NCI-H146 treated with DMSO at 0.1 percent for 48 hours (cell line): Measurements from ENCODE around the gene MYO3B.
A peak's percentile ranks its signal among the peaks of the same experiment; 100 is the strongest.

ENCODE experiments used
- DNase-seq: peaks from one replicate; lab custom pipeline; 2025; ENCODE audit not compliant: unreplicated experiment; lab: John Stamatoyannopoulos, UW

MYO3B gene

DNA sequence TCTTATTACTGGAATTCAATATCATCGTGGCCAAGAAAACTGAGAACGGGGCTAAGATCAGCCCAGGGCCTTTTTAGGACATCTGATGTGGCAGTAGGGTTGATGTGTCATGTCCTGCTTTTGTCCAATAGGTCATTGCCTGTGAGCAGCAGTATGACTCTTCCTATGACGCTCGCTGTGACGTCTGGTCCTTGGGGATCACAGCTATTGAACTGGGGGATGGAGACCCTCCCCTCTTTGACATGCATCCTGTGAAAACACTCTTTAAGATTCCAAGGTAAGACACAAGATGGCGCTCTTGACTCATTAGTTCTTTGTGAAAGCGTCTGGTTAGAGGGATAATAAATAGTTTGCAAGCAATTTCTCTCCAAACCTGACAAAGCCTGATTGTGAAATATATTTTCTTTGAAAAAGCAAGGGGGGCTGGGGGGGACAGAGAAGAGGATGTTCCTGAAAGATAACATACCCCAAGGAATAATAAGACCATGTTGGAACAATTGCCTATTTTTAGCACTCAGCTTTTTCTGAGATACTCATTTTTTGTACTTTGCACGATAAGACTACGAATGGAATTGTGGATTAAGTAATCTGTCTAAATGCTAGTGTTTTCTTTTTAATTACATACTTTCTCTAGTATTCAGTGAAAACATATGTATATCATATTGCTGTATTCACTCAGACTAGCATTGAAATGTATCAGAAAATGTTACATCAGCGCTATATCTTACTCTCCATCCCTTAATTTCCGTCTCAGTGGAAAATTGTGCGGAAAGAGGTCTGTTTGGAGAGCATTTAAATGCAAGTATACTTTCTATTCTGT, 58.1 kb downstream of the MYO3B start:
- DNase-seq = peak; percentile 75

DNA sequence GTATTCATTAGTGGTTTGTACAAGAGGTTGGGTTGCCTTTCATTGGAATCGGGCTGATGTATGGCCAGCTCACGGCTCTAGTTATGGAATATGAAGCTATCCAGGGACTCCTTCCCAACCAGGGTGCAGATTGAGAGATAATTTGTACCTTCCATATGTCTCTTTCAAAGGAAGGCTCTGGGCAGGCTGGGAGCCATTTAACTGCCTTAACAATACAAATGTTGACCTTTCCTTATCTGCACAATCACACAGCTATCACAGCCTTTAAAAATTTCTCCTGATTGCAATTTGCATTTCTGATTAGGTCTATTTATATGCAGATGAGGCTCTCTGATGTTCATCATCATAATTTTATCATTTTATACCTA, 58.7 kb downstream of the MYO3B start:
- peak; percentile 77 for DNase-seq

DNA sequence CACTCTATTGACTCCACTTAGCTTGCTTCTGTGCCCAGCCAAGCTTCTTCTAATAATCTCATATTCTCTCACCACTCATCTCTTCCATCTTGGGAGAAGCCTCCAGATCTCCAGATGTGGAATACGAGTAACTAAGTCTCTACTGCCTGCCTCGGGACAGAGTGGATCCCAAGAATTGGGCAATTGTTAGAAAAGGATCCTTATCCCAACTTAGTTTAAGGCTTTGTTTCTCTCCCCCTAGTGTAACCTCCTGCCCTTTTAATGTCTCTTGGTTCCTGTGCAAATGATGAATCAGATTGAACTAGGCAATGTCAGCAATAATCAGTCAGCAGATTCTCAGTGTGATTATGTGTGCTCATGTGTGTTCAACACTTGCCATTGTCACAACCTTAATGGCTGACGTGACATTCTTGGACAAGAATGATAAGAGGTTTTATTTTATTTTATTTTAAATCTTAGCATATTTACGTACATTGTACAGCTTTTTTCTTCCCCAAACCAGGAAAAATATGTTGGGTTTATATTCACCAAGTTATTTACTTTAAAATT, 59.7 kb downstream of the MYO3B start:
- DNase-seq = no peak

DNA sequence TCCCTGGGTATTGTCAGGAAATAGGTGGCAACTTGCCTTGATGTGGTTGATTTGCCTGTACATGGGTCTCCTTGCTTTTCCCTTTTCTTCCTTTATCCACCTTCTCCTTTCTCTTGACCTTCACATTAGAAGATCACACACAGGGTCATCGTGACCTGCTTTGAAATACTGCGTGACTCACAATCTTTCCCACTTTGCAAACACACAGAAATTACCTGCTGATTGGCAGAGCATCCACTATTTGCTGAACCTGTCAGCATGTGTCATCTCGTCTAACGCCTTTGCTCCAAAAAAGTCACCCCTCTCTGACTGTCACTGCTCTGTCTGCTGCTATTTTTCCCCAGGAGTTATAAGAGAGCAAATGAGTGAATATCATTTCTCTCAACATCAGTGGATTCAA, 60.8 kb downstream of the MYO3B start:
- DNase-seq = no peak

DNA sequence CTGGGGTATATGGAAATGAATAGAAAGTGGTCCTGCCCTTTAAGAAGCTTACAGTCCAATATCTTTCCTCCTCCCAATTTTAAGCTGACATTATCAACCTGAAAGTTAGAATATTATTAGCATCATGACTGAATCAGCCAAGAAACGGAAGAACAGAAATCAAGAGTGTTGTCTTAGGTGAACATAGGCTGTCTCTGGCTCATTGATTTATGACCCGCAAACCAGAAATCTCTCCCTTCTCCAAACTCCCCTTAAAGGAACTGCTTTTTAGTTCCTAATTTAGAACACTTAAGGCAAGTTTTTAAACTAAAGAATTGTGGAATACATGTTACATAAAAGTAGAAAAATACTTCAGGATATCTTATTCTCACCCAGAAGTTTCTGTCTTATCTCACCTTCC, 62.7 kb downstream of the MYO3B start:
- DNase-seq = no peak

DNA sequence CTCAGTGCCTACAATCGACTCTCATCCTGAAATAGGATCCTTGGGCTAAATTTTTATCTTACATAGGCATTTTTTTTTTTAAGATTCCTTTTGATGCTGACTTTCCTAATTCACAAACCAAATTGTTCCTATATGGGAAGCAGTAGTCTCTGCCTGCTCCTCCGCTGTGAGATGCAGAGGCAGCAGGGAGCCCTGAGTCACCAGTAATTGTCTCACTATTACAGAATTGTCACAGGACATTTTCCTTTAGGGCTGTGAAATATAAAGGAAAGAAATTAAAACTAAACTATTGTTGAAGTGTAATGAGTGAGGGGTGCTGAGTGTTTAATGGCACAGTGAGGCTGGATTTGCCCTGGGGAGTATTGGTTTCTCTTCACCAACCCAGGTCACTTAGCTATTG, 63.8 kb downstream of the MYO3B start:
- DNase-seq = peak; percentile 3

DNA sequence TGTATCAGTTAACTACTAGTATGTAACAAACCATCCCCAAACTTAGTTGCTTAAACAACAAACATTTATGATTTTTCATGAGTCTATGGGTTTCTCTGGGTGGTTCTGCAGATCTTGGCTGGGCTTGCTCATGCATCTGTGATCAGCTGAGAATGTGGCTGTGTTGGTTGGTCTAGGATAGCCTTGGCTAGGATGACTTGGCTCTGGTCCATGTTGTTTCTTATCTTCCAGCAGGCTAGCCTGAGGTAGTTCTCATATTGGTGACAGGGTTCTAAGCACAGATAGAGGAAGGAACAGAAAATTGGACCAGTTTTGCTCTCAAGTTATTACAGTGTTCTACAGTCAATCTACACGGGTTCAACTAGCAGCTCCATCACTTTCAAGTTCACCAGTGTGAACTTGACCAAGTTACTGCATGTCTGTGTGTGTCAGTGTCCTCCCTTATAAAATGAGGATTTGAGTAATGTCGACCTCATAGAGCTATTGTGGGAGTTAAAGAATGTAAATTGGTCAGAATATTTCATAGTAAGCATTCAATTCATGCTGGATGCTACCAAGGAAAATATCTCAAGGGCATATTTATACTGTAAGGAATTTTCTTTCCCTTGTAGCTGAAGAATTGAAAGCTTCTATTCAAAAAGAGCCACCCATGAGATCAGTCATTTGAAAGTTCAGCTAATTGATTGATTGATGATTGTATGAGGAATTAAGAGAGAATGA, 65.3 kb downstream of the MYO3B start:
- DNase-seq = no peak

DNA sequence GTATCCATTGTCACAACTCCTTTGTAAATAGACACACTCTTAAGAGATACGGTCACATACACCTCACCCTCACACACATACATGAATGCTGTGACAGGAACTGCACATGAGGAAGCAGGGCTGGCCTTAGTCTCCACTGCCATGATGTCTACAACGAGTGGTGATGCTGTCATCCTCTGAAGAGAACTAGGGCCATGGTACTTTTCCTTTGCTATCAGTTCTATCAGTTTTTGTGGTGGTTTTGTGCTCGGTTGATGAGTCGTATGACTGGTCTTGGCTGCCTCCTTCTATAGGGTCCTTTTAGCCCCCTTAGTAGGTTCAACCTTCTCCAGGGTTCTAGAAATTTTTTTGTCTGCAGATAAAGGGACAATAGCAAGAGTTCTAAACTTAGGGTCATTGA, 66.0 kb downstream of the MYO3B start:
- DNase-seq = no peak

DNA sequence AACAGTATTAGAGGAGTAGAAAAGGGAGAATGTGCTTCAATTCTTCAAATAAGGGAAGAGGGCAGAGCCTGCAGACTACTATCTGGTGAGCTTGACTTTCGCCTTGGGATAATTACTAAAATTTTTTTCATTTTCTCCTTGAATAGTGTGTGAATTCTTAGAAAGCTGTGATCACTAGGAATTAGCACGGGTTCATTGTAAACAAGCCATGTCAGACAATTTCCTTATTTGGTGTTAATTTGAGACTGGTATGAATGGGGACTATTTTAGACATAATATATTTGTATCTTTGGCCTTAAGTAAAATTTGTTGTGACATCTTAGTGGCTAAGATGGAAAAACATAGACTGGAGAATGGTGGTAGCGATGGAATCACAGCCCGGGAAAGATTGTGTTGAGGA, 66.6 kb downstream of the MYO3B start:
- DNase-seq = no peak

DNA sequence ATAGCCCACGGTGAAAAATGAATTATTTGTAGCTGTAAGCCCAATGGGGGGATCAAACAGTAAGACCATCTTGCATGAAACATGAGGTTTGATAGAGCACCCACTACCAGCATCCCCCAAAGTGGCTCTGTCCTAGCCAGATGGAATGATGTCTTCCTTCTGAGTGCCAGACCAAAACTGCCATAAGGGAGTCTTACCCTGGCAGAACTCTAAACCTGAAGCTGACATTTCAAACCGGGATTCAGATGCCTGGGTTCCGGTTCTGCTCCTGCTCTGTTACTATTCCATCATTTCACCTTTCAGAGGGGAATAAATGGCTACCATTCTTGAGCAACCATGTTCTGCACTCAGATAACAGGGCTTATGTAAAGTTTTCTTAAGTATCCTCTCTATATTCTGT, 67.4 kb downstream of the MYO3B start:
- no peak for DNase-seq

DNA sequence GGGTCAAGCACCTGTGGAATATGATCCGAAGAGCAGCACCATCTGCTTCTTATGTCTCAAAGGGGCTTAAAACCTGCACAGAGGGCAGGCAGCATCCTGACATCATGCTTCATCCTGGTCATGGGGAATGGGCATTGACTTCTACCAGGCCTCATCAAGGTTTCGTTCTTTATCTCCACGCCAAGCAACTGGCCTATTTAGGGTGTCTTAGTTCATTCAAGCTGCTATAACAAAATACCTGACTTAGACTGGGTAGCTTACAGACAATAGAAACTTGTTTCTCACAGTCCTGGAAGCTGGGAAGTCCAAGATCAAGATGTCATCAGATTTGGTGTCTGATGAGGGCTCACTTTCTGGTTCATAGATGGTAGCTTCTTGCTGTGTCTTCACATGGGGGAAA, 69.4 kb downstream of the MYO3B start:
- no peak for DNase-seq

DNA sequence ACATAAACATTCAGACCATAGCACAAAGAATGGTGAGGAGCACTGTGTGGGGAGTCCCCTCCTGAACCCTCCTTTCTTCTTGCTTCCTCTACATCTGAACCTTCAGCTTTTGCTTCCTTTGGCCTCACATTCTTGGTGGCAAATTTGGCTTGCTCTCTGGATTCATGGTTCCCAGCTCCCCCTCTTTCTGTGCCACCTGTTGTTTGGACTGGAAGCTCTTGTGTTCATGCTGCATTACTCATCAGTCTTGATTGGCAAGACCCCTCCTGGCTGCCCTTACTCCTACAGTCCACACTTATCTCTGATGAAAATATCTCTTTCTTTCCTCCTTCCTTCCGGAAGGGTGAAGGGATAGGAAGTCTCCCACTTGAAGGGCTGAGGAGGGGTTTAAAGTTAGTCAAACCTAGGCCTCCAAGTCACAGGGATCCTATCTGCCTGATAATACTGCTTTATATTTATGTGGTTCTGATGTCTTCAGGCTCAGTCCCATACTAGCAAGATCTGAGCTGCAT, 70.0 kb downstream of the MYO3B start:
- DNase-seq = no peak

DNA sequence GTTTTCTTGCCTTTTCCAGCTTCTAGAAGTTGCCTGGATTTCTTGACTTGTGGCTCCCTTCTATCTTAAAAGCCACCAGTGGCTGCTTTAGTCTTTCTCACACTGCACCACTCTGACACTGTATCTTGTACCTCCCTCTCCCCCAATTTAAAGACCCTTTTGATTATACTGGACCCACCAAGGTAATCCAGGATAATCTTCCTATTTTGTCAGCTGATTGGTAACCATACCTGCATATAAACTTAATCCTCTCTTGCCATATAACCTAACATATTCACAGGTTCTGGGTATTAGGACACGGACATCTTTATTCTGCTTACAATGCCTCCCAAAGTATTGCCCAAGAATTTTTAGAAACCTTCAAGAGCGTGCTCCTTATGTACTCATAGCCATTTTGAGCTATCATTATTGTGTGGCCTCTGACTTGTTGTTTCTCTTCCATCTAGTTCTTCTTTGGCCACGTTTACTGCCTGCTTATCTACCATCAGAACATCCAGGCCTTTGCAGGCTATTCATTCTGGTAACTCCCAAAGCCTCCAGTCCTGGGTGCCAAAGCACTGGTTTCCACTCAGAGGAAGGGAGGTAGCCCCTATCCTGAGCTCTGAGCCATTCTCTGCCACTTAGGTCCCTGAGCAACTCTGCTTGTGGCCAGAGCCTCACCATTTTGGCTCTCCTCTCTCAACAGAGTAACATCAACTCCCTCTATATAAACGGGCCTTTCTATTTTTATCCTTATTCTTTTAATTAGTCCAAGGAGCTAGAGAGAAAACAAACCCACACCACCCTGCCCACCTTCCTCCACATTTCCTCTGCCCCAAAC, 70.8 kb downstream of the MYO3B start:
- DNase-seq = no peak

DNA sequence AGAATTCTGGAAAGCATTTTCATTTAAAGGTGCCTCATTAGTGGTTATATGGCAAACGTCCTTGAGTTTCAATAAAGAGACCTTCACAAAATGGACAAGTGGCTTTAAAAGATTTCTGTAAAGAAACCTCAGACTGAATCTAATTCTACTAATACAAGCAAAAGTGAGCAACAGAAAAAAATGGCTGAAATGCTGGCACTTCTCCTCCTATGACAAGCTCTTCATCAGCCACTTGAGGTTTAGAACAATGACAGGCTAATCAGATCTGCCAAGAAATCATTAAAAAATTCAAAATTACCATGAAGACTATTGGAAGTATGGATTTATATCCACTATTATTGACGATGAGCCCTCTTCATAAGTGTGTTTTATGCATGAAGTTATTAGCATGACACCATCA, 71.8 kb downstream of the MYO3B start:
- no peak for DNase-seq

DNA sequence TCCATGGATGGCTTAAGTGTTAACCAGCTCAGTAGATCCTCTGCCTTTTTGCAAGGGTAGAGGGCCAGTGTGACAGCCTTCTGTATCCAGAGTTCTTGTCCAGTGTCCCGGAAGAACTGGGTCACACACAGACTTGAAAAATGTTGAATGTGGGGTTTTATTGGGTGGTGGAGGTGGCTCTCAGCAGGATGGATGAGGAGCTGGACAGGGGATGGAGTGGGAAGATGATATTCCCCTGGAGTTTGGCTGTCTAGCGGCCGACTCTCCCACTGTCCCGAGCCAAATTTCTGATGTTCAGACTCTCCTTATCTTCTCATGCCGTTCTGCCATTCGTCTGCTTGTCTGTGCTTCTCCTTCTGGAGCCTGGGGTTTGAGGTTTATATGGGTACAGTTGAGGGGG, 72.6 kb downstream of the MYO3B start:
- DNase-seq = no peak

DNA sequence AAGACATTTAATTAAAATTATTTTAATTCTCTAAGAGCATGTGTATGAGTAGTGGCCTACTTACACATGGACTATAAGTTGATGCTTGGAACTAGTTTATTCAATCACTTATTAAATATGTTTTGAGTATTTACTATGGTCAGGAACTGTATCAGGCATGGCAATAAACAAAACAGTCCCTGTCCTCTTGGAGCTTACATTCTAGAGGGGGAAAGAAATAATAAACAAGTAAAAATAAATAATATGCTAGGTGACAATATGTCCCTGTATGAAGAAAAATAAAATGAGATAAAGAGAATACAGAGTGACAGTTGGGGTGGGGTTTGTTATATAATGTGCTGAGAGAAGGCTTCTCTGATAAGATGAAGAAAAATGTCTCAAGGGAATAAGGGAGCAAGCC, 74.5 kb downstream of the MYO3B start:
- DNase-seq = no peak

DNA sequence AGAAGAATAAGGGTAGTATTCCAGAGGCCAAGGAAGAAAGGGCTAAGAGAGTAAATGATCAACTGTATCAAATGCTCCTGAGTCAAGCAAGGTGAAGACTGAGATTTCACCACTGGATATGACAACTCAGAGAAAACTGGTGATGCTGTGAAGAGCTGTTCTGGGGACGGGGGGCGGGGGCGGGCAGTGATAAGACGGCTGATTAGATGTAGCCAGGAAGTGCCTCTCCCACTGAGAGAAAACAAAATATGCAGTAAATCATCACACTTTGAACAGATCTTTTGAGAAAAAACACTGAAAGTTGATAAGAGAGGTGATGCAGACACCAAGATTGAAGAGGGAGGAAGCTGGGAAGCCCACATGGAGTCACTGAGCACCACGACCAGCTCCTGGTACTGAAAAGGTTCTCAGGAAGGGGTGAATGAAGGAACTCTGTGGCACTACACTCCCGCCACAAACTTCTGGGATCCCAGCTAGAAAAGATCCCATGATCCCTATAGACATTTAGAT, 75.8 kb downstream of the MYO3B start:
- DNase-seq = no peak

DNA sequence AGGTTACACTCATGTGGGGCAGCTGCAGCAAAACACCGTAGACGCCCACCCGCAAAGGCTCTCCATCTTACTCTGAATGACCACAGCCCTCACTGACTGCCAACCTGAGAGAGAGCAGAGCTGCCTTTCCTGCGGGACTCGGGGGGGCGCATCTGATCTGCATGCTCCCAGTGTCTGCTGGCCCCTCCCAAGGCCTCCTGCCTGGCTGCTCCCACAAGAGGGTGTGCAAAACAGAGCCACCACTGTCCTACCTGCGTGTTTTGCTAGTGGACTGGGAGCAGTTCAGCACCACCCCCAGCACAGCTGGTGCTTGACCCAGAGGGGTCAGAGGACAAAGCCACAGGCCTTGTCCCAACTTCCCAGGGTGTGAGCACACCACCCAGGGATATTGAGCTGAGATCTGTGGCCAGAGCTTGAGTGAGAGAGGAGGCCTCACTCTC, 76.4 kb downstream of the MYO3B start:
- DNase-seq = no peak

DNA sequence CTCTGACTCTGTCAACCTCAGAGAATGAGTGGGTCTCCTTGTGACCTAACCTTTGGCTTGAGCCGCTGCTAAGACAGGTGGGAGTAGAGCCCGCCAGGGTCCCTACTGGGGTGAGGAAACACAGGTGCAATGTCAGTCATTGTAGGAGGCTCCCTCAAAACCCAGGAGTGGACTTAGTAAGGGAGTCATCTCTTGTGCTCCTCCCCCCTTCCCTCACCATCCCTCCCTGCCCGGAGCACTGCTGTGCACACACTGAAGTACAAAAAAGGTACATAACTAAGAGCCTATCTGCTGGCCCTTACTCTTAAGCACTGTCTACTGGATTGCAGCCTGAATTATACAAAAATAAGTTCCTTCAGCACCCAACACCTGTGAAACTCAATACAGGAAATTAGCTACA, 77.2 kb downstream of the MYO3B start:
- no peak for DNase-seq

DNA sequence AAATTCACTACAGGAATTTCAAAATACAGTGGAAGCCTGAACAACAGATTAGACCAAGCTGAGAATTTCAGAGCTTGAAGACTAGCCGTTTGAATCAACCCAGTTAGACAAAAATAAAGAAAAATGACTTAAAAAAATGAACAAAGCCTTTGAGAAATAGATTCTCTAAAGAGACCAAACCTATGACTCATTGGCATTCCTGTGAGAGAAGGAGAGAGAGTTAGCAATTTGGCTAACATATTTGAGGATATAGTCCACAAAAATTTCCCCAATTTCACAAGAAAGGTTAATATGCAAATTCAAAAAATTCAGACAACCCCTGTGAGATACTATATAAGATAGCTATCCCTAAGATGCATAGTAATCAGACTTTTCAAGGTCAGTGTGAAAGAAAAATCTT, 78.0 kb downstream of the MYO3B start:
- DNase-seq = no peak

DNA sequence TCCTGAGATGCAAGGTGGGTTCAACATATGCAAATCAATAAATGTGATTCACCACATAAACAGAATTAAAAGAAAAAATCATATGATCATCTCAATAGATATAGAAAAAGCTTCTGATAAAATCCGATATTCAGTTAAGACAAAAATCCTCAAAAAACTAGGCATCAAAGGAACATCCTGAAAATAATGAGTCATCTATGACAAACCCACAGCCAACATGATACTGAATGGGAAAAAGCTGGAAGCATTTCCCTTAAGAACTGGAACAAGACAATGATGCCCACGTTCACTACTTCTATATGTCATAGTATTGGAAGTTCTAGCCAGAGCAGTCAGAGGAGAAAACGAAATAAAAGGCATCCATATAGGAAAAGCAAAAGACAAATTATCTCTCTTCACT, 80.4 kb downstream of the MYO3B start:
- no peak for DNase-seq
